Keratinocyte (primary cell): ENCODE data around the gene OR10C1. TPM values are rescaled to one million over a fixed set of nuclear protein-coding genes. Genes with fewer than 3 reads are reported as not detected.

ENCODE experiments used
- DNase-seq: peaks from one replicate; pipeline ENCODE4 v3.0.0-alpha.2; 2011; ENCODE audit warnings: low read depth, missing footprints, low spot score
- FAIRE-seq: peaks from 2 replicates; lab custom pipeline; 2011; peaks lifted over from hg19 to GRCh38; lab: Jason Lieb, UNC
- H2AFZ ChIP-seq: 2 replicates; pipeline ENCODE4 v1.6.0; 2012; ENCODE audit warnings: low read length, control low read depth, inconsistent platforms; ENCODE audit not compliant: control insufficient read depth
- H3K27ac ChIP-seq: 2 replicates; pipeline ENCODE4 v1.5.1; 2011; ENCODE audit warnings: low read length; ENCODE audit not compliant: control insufficient read depth, insufficient read depth
- H3K27me3 ChIP-seq: 3 replicates; pipeline ENCODE4 v1.6.0; 2011; ENCODE audit warnings: low read length; ENCODE audit not compliant: control insufficient read depth, insufficient read depth; ENCODE audit errors: extremely low read depth
- H3K36me3 ChIP-seq, 2 experiments: 2 replicates in 1 of 2; 3 replicates in 1 of 2; pipeline ENCODE4 v1.5.1; 2011; ENCODE audit warnings: low read length in 2 of 2, mild to moderate bottlenecking in 1 of 2; ENCODE audit not compliant: control insufficient read depth in 2 of 2, insufficient read depth in 2 of 2; ENCODE audit errors: extremely low read depth in 1 of 2
- H3K4me1 ChIP-seq: 3 replicates; pipeline ENCODE4 v1.5.1; 2011; ENCODE audit warnings: low read length; ENCODE audit not compliant: control insufficient read depth, insufficient read depth; ENCODE audit errors: extremely low read depth
- H3K4me2 ChIP-seq: 3 replicates; pipeline ENCODE4 v1.6.0; 2011; ENCODE audit warnings: low read depth, low read length; ENCODE audit not compliant: control insufficient read depth, insufficient read depth; ENCODE audit errors: extremely low read depth
- H3K4me3 ChIP-seq, 3 experiments: fragments of 200-600 bp in 1 of 3; sonication (generic) in 1 of 3; 2 replicates in 2 of 3; 3 replicates in 1 of 3; pipeline ENCODE4 v1.5.1; 2011 to 2016; ENCODE audit warnings: low read length in 3 of 3, mild to moderate bottlenecking in 3 of 3, control low read depth in 2 of 3, inconsistent platforms in 1 of 3, low read depth in 1 of 3, mixed read lengths in 1 of 3, mixed run types in 1 of 3, moderate library complexity in 1 of 3; ENCODE audit not compliant: control insufficient read depth in 2 of 3, insufficient read depth in 2 of 3; ENCODE audit errors: extremely low read depth in 1 of 3
- H3K79me2 ChIP-seq: 2 replicates; pipeline ENCODE4 v1.6.0; 2012; ENCODE audit warnings: low read length; ENCODE audit not compliant: control insufficient read depth, insufficient read depth
- H3K9ac ChIP-seq: 3 replicates; pipeline ENCODE4 v1.6.0; 2011; ENCODE audit warnings: low read length; ENCODE audit not compliant: control insufficient read depth, insufficient read depth; ENCODE audit errors: extremely low read depth
- H3K9me1 ChIP-seq: 3 replicates; pipeline ENCODE4 v1.6.0; 2011; ENCODE audit warnings: low read length; ENCODE audit not compliant: control insufficient read depth, insufficient read depth; ENCODE audit errors: extremely low read depth
- H3K9me3 ChIP-seq: 2 replicates; pipeline ENCODE4 v1.5.1; 2012; ENCODE audit warnings: low read depth, low read length; ENCODE audit not compliant: control insufficient read depth
- H4K20me1 ChIP-seq: 3 replicates; pipeline ENCODE4 v1.6.0; 2011; ENCODE audit warnings: low read length; ENCODE audit not compliant: control insufficient read depth, insufficient read depth; ENCODE audit errors: extremely low read depth
- CTCF ChIP-seq, 3 experiments: IDR thresholded peaks in 1 of 3; conservative IDR thresholded peaks in 1 of 3; optimal IDR thresholded peaks in 1 of 3; 2 replicates in 2 of 3; 3 replicates in 1 of 3; pipeline versions ENCODE3 to v1.5.1; 2011; ENCODE audit warnings: low read length in 3 of 3, mild to moderate bottlenecking in 3 of 3, moderate library complexity in 2 of 3, control low read depth in 1 of 3, inconsistent platforms in 1 of 3; ENCODE audit not compliant: insufficient read depth in 2 of 3; ENCODE audit errors: extremely low read depth in 1 of 3
- EZH2 ChIP-seq: IDR thresholded peaks from one replicate; pipeline ENCODE4 v1.6.1; 2012; ENCODE audit warnings: inconsistent platforms, mild to moderate bottlenecking, low read length, moderate library complexity
- dilution Hi-C: fragments of 300-500 bp; cut with MboI; formaldehyde crosslinking; loops from one replicate; pipeline ENCODE4 v1.7.0; 2020; ENCODE audit warnings: low sequenced_read_pairs; ENCODE audit not compliant: extremely low pct_ligation_motif_present
- polyA plus RNA-seq, 5 experiments: library from polyadenylated mRNA; depleted of rRNA in 3 of 5; stranded (reverse) in 3 of 5; stranded (forward) in 1 of 5; unstranded in 1 of 5; fragments of >200 nt; gene quantifications; 1 replicate in 1 of 5; 2 replicates in 3 of 5; 3 replicates in 1 of 5; pipeline versions ENCODE4 v1.2.1 to v1.2.3, GENCODE V29; 2011 to 2012; ENCODE audit warnings: missing spikeins in 2 of 5, low read depth in 1 of 5, low replicate concordance in 1 of 5

Gene OR10C1
- polyA plus RNA-seq, 1 donor (not counting 4 experiments of a cell fraction or from before 2014, with no cell fraction given): not detected

GRCh38 chr6:29483186-29483585 lies 44.1 kb downstream of the OR10C1 start:
- dilution Hi-C loops: no loop called here

GRCh38 chr6:29483735-29484134 lies 44.6 kb downstream of the OR10C1 start:
- no peaks in the 10 kb centered on the region for H4K20me1 ChIP-seq
- no peak overlapping the region for H3K9ac ChIP-seq
- no peaks in the 10 kb centered on the region for H3K9me1 ChIP-seq
- FAIRE-seq (peak; percentile 5), DNase-seq (no peak)
- no peaks in the 10 kb centered on the region for H3K27me3 ChIP-seq
- no peaks in the 10 kb centered on the region for H3K9me3 ChIP-seq
- H3K27ac ChIP-seq: no peak overlapping the region
- H3K4me3 ChIP-seq: no peak overlapping the region
- H3K4me2 ChIP-seq: no peak overlapping the region
- H2AFZ ChIP-seq: no peak overlapping the region
- no peaks in the 10 kb centered on the region for H3K79me2 ChIP-seq
- H3K36me3 ChIP-seq: no peaks in the 10 kb centered on the region
- no peaks in the 10 kb centered on the region for H3K4me1 ChIP-seq
- TF ChIP-seq CTCF (optimal IDR thresholded peaks at IDR 0.05 in 1 of 3, IDR thresholded peaks at IDR 0.05 in 1 of 3, conservative IDR thresholded peaks at IDR 0.05 in 1 of 3; ENCODE audit: extremely low read depth in 1 of 3, insufficient read depth in 2 of 3, low read length in 3 of 3) (no peak), EZH2 (no peak)
- dilution Hi-C loops: no loop called here

More at GRCh38 chr6:29483186-29483585, 44.1 kb downstream of the OR10C1 start:
- no peaks in the 10 kb centered on the region for H3K36me3 ChIP-seq
- H3K4me3 ChIP-seq: no peak overlapping the region
- H2AFZ ChIP-seq: no peak overlapping the region
- H3K9ac ChIP-seq: no peak overlapping the region
- no peaks in the 10 kb centered on the region for H3K4me1 ChIP-seq
- no peaks in the 10 kb centered on the region for H3K9me1 ChIP-seq
- no peak for TF ChIP-seq EZH2
- FAIRE-seq (no peak), DNase-seq (no peak)
- no peak overlapping the region for H3K27ac ChIP-seq
- H3K9me3 ChIP-seq: no peaks in the 10 kb centered on the region
- no peaks in the 10 kb centered on the region for H4K20me1 ChIP-seq
- H3K27me3 ChIP-seq: no peaks in the 10 kb centered on the region
- H3K4me2 ChIP-seq: no peak overlapping the region
- H3K79me2 ChIP-seq: no peaks in the 10 kb centered on the region

- no peak for FAIRE-seq
- dilution Hi-C loops: no loop called here
- H3K4me3 ChIP-seq: no peak overlapping the region
- H3K9me3 ChIP-seq: no peaks in the 10 kb centered on the region
- H3K9ac ChIP-seq: no peak overlapping the region
- H3K9me1 ChIP-seq: no peaks in the 10 kb centered on the region
- no peak for DNase-seq
- no peak overlapping the region for H3K4me2 ChIP-seq
- H3K4me1 ChIP-seq: no peaks in the 10 kb centered on the region
- H3K79me2 ChIP-seq: no peaks in the 10 kb centered on the region
- no peaks in the 10 kb centered on the region for H4K20me1 ChIP-seq
- H3K36me3 ChIP-seq: no peaks in the 10 kb centered on the region
- H3K27ac ChIP-seq: no peak overlapping the region
- no peaks in the 10 kb centered on the region for H3K27me3 ChIP-seq
- no peak overlapping the region for H2AFZ ChIP-seq
- TF ChIP-seq EZH2 (no peak), CTCF (optimal IDR thresholded peaks at IDR 0.05 in 1 of 3, IDR thresholded peaks at IDR 0.05 in 1 of 3, conservative IDR thresholded peaks at IDR 0.05 in 1 of 3; ENCODE audit: extremely low read depth in 1 of 3, insufficient read depth in 2 of 3, low read length in 3 of 3) (no peak)
Observed at GRCh38 chr6:29486577-29486976, 47.5 kb downstream of the OR10C1 start.
